GM12878 (cell line): ENCODE results near the gene SMIM1.

Source experiments
- ATF2 ChIP-seq: IDR thresholded peaks from 2 replicates; pipeline ENCODE4 v1.6.1; 2012; ENCODE audit warnings: low read length, inconsistent platforms
- CTCF ChIP-seq, 3 experiments: IDR thresholded peaks in 2 of 3; conservative IDR thresholded peaks in 1 of 3; 2 replicates each; pipeline ENCODE4 v1.5.1; 2011; ENCODE audit warnings: low read depth in 3 of 3, low read length in 3 of 3, mild to moderate bottlenecking in 3 of 3, control low read depth in 2 of 3, moderate library complexity in 2 of 3, inconsistent platforms in 1 of 3, mixed read lengths in 1 of 3; ENCODE audit not compliant: control insufficient read depth in 2 of 3, insufficient read depth in 1 of 3; ENCODE audit errors: extremely low read depth in 1 of 3
- EP300 ChIP-seq, 2 experiments: fragments of 150-350 bp in 1 of 2; IDR thresholded peaks; 2 replicates each; pipeline ENCODE4 v1.6.1; 2011 to 2012; ENCODE audit warnings: low read depth in 2 of 2, low read length in 2 of 2, borderline replicate concordance in 1 of 2, improper control_type of control experiment in 1 of 2, inconsistent platforms in 1 of 2; ENCODE audit not compliant: control insufficient read depth in 1 of 2
- NRF1 ChIP-seq: conservative IDR thresholded peaks from 2 replicates; pipeline ENCODE4 v1.6.1; 2011; ENCODE audit warnings: mild to moderate bottlenecking, low read depth, low read length, improper control_type of control experiment
- SMC3 ChIP-seq: IDR thresholded peaks from 2 replicates; pipeline ENCODE4 v1.6.1; 2011; ENCODE audit warnings: low read length, improper control_type of control experiment, borderline replicate concordance
- ZZZ3 ChIP-seq: IDR thresholded peaks from 2 replicates; pipeline ENCODE4 v1.6.1; 2011; ENCODE audit warnings: low read depth; ENCODE audit not compliant: control insufficient read depth, insufficient read length
- TF ChIP-seq, protein P1 (sequence below): fragments of 150-350 bp; IDR thresholded peaks from 2 replicates; pipeline ENCODE4 v1.6.1; 2016; ENCODE audit warnings: low read depth, low read length

- TF ChIP-seq EP300 (IDR thresholded peaks at IDR 0.05; ENCODE audit: borderline replicate concordance in 1 of 2, control insufficient read depth in 1 of 2, low read depth in 2 of 2, low read length in 2 of 2) (no peak), SMC3 (no peak), ZZZ3 (no peak), ATF2 (no peak), CTCF (IDR thresholded peaks at IDR 0.05 in 2 of 3, conservative IDR thresholded peaks at IDR 0.05 in 1 of 3; ENCODE audit: control insufficient read depth in 2 of 3, extremely low read depth in 1 of 3, insufficient read depth in 1 of 3, low read depth in 3 of 3, low read length in 3 of 3) (no peak), NRF1 (no peak)
- TF ChIP-seq, protein P1, sequence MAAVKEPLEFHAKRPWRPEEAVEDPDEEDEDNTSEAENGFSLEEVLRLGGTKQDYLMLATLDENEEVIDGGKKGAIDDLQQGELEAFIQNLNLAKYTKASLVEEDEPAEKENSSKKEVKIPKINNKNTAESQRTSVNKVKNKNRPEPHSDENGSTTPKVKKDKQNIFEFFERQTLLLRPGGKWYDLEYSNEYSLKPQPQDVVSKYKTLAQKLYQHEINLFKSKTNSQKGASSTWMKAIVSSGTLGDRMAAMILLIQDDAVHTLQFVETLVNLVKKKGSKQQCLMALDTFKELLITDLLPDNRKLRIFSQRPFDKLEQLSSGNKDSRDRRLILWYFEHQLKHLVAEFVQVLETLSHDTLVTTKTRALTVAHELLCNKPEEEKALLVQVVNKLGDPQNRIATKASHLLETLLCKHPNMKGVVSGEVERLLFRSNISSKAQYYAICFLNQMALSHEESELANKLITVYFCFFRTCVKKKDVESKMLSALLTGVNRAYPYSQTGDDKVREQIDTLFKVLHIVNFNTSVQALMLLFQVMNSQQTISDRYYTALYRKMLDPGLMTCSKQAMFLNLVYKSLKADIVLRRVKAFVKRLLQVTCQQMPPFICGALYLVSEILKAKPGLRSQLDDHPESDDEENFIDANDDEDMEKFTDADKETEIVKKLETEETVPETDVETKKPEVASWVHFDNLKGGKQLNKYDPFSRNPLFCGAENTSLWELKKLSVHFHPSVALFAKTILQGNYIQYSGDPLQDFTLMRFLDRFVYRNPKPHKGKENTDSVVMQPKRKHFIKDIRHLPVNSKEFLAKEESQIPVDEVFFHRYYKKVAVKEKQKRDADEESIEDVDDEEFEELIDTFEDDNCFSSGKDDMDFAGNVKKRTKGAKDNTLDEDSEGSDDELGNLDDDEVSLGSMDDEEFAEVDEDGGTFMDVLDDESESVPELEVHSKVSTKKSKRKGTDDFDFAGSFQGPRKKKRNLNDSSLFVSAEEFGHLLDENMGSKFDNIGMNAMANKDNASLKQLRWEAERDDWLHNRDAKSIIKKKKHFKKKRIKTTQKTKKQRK = no peak
These were observed 38.5 kb upstream of the SMIM1 start for GRCh38 chr1:3733883-3734589.
